Kasumi-1 (cell line): ENCODE results near the gene GALNT11.
A peak's percentile ranks its signal among the peaks of the same experiment; 100 is the strongest.

Source experiments
- DNase-seq, 2 experiments: peaks; one replicate each; lab custom pipeline; 2025; lab: John Stamatoyannopoulos, UW

The GALNT11 gene

GRCh38 chr7:152148706-152149105 is 123.2 kb downstream of the GALNT11 start:
- no peak for DNase-seq

- DNase-seq: no peak
These were observed 123.9 kb downstream of the GALNT11 start for GRCh38 chr7:152149363-152149762.

GRCh38 chr7:152152267-152152666 is 126.8 kb downstream of the GALNT11 start:
- DNase-seq: no peak

- peak in 1 of 2 experiments; percentile 9 for DNase-seq
These were observed 133.5 kb downstream of the GALNT11 start for GRCh38 chr7:152158801-152159587.

GRCh38 chr7:152161171-152161570 is 135.7 kb downstream of the GALNT11 start:
- no peak for DNase-seq

GRCh38 chr7:152162287-152162686 is 136.8 kb downstream of the GALNT11 start:
- DNase-seq: no peak
